HG02938 (cell line): Measurements from ENCODE around the gene SRRM2.

Experiments used
- ATAC-seq: cut with Tn5 transposase; IDR thresholded peaks from one replicate; pipeline ENCODE4 v1.9.1; 2021; ENCODE audit warnings: mild to moderate bottlenecking, moderate library complexity; ENCODE audit not compliant: unreplicated experiment

SRRM2 gene

GRCh38 chr16:2775765-2776499 is 23.5 kb downstream of the SRRM2 start:
- no peak for ATAC-seq

GRCh38 chr16:2776500-2777139 is 24.2 kb downstream of the SRRM2 start:
- ATAC-seq = peak; percentile 27

- peak; percentile 61 for ATAC-seq
Observed at GRCh38 chr16:2777231-2777902, 24.9 kb downstream of the SRRM2 start, which contains the start of gene ELOB. Gene ELOB, minus strand, starts transcription at chr16:2777280. Its CDS starts 41 bp downstream, at chr16:2777239.

- peak; percentile 6 for ATAC-seq
Observed at GRCh38 chr16:2777903-2778629, 25.6 kb downstream of the SRRM2 start.

- ATAC-seq = no peak
Observed at GRCh38 chr16:2778630-2778958, 26.2 kb downstream of the SRRM2 start.

- ATAC-seq = no peak
Observed at GRCh38 chr16:2779151-2779920, 26.9 kb downstream of the SRRM2 start.

- no peak for ATAC-seq
Observed at GRCh38 chr16:2779978-2780898, 27.8 kb downstream of the SRRM2 start.

- ATAC-seq = no peak
Observed at GRCh38 chr16:2782583-2783351, 30.3 kb downstream of the SRRM2 start.

- ATAC-seq = no peak
Observed at GRCh38 chr16:2783581-2784357, 31.3 kb downstream of the SRRM2 start.

GRCh38 chr16:2784358-2785100 is 32.1 kb downstream of the SRRM2 start:
- ATAC-seq = no peak

- ATAC-seq = no peak
Observed at GRCh38 chr16:2785101-2785991, 32.9 kb downstream of the SRRM2 start.

- ATAC-seq = no peak
Observed at GRCh38 chr16:2786061-2786825, 33.8 kb downstream of the SRRM2 start.

- no peak for ATAC-seq
Observed at GRCh38 chr16:2786826-2787151, 34.4 kb downstream of the SRRM2 start.

GRCh38 chr16:2787406-2787805 is 35.0 kb downstream of the SRRM2 start, which contains the start of gene PRSS33:
Gene PRSS33, minus strand, starts transcription at chr16:2787560. Its CDS starts 1,013 bp downstream, at chr16:2786547.
- no peak for ATAC-seq

GRCh38 chr16:2787961-2788360 is 35.5 kb downstream of the SRRM2 start:
- no peak for ATAC-seq

- no peak for ATAC-seq
Observed at GRCh38 chr16:2790631-2791030, 38.2 kb downstream of the SRRM2 start.
